GM21825 (cell line): ENCODE measurements around the gene PAK1.
"Not testable (repeated sequence)": the region's sequence is repeated elsewhere in the genome, so short reads cannot be mapped to it uniquely, and the experiment has no call there.

ENCODE experiments used
- ATAC-seq: cut with Tn5 transposase; IDR thresholded peaks from one replicate; pipeline ENCODE4 v1.9.1; 2021; ENCODE audit warnings: mild to moderate bottlenecking, moderate library complexity; ENCODE audit not compliant: unreplicated experiment

The PAK1 gene

GRCh38 chr11:77312107-77312506, 161.8 kb downstream of the PAK1 start:
- ATAC-seq = no peak

DNA sequence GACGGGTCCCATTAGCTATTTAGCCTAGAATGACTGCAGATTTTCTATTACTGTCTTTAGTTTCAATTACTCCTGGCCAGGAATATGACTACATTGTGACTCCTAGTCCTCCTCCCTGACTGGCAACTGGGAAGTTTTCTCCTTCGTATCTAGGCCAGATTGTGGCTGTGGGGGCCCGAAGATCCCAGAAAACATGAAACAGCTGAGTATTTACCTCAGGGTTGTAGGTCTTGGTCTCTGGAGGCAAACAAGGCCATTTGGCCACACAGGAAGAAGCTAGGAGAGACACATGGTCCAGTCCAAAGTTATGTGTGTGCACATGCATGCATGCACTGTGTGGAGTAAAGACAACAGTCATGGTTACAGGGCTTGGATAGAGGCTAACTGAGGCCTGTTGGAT, 162.2 kb downstream of the PAK1 start:
- ATAC-seq = no peak

- no peak for ATAC-seq
Observed at GRCh38 chr11:77310721-77311120, 163.2 kb downstream of the PAK1 start.

DNA sequence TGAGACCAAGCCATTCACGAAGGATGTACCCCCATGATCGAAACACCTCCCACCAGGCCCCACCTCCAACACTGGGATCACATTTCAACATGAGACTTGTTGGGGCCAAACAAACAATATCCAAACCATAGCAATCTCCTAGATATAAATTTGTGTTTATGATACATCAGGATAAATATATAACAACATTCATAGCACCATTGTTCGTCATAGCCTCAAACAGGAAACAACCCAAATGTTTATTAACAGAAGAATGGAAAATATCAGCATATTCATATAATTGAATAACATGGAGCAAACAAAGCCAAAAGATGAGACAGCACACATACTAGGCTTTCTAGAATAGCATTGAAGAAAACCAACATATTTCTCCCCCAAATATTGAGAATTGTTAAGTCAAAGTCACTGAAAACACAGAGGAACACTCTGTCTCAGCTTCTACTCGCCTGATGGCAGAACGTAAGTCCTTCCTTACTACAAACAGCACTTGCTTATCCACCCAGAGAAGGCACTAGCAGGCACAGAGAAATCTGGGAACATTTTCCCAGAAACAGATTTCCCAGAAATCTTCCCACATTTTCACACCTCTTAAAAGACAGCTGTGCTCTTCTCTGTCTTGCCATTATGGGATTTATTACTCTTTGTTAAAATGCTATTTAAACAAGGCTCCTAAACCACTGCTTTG, 164.4 kb downstream of the PAK1 start:
- ATAC-seq = no peak

GRCh38 chr11:77308838-77309237, 165.1 kb downstream of the PAK1 start:
- no peak for ATAC-seq

- ATAC-seq = no peak
Observed at GRCh38 chr11:77303328-77303727, 170.6 kb downstream of the PAK1 start.

DNA sequence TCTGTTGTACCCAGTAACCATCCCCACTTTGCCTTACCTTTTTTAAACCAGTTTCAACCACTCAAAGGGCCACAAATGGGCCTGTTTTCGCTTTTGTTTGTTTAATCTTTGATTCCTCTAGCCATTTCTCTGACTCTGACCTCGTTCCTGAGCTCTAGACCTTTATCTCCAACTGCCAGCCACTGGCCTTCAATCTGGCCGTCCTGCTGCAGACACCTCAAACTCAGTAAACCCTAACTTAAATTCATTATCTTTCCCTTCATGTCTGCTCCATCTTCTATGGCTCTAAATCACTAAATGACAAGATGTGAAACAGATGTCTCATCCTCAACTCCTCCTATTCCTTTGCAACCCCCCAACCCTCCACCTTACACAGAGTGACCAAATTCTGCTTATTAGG, 171.1 kb downstream of the PAK1 start:
- ATAC-seq = no peak

DNA sequence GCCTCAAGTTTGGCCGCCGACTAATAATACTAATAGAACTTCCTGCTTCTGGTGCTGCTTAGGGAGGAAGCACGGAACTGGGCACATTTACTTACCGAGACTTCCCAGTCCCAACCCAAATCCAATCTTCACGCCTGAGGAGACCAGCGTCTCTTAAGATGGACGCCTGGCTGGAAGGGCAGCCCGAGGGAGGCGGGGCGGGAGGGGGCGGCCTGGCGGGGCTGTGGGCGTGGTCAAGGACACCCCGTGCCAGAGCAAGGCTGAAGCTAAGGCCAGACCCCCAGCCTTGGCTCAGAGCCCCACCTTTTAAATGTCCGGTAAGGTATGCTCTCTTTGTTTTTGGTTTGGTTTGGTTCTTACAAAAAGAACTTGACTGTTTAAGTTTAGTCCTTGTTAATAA, 172.4 kb downstream of the PAK1 start, which contains the start of gene GDPD4:
Gene GDPD4 (minus strand): TSS at position 177 of the 400 bp plus-strand sequence. CDS start 16,549 bp downstream, outside the sequence.
- ATAC-seq = no peak

GRCh38 chr11:77300695-77301094, 173.2 kb downstream of the PAK1 start:
- no peak for ATAC-seq

- ATAC-seq = not testable (repeated sequence)
Observed at GRCh38 chr11:77300028-77300427, 173.9 kb downstream of the PAK1 start.

DNA sequence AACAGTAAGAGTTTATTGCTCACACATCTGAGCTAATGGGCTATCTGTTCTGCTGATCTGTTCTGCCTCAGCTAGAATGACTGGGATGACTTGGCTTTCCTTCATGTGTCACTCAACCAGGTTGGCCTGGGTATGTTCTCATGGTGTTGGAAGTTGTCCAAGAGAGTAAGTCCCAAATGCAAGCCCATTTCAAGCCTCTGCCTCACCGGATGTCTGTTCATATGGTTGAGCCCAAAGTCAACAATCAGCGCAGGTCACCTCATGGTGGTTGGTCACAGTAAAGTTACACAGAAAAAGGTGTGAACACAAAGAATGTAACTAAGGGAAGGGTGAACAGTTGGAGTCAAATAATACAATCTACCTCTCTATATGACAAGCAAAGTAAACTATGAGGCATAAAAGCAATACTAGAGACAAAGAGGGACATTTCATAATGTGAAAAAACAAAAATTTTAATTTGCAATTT, 174.3 kb downstream of the PAK1 start:
- no peak for ATAC-seq

DNA sequence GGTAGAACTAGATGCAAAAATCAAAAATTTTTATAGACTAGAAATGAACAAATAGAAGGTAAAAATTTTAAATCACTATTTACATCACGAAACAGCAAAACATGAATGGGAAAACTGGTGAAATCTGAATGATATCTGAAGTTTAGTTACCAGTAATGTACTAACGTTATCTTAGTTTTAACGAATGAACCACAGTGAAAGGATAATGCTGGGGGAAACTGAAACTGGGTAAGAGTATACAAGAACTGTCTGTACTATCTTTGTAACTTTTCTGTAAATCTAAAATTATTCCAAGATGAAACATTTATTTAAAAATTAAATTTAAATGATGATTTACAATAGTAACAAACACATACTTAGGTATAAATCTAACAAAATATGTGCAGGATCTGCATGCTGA, 179.9 kb downstream of the PAK1 start:
- no peak for ATAC-seq

DNA sequence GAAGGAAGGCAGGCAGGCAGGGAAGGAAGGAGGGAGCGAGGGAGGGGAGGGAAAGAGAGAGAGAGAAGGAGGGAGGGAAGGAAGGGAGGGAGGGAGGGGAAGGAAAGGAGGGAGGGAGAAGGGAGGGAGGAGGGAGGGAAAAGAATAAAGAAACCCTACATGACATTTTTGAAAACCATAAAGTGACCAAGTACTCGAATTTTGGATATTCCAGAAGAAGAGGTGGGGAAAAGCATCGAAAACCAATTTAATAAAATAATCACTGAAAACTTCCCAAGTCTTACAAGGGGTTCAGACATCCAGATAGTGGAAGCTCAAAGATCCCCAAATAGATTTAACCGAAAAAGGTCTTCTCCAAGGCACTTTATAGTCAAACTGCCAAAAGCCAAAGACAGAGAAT, 184.2 kb downstream of the PAK1 start:
- no peak for ATAC-seq

DNA sequence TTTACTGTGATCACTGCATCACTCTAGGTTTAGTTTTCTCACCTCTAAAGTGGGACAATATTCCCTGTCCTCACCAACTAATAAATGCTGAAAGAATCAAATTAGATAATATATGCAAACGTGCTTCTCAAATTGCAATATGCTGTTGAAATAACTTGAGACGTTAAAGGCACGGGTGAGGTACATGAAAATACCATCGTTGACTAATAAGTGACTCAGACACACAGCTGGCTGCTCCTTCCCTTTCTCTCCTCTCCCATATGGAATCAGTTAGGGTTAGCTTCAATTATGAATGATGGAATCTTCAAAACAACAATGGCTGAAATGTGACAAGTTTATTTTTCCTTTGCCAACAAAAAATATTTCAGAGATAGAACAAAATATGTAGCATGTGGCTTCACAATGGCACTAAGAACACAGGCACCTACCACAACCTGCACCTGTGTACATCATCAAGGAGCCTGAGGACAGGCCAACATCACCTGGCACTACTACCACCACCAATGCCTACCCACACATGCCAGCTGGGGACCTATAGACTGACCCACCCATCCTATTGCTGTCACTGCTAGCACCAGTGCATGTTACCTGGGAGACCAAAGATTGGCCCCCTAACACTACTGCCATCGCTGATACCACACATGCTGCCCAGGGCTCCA, 186.2 kb downstream of the PAK1 start:
- ATAC-seq = no peak

GRCh38 chr11:77287136-77287535, 186.8 kb downstream of the PAK1 start:
- ATAC-seq = no peak

GRCh38 chr11:77284476-77285468, 189.1 kb downstream of the PAK1 start:
- ATAC-seq = no peak

GRCh38 chr11:77283101-77283500, 190.8 kb downstream of the PAK1 start:
- ATAC-seq = no peak

GRCh38 chr11:77278595-77279506, 195.0 kb downstream of the PAK1 start:
- no peak for ATAC-seq

GRCh38 chr11:77276271-77276670, 197.6 kb downstream of the PAK1 start:
- no peak for ATAC-seq
